A549 treated with AZD2906 at 1 μM for 4 hours (cell line): ENCODE measurements around the gene ITGAV. TPM values are rescaled to one million over a fixed set of nuclear protein-coding genes. Genes with fewer than 3 reads are reported as not detected.

ENCODE experiments used
- total RNA-seq: library from RNA; stranded (reverse); fragments of 200-300 nt; extraction: Qiagen RNA extraction; gene quantifications from 5 replicates; pipeline ENCODE4 v1.2.3, GENCODE V29; 2022

Gene ITGAV
- total RNA-seq, result 52.0 to 86.1 TPM (median 80.9 TPM) in 5 replicates

GRCh38 chr2:186589612-186590349 is at the start of gene ITGAV:
ITGAV (plus strand) TSS chr2:186590056; CDS start chr2:186590339, 283 bp downstream.

Other genes with a start within 250 kb of the ITGAV start
- 73.0 to 92.4 TPM (median 76.9 TPM) in 5 replicates for gene ZC3H15, start 103.8 kb upstream of the ITGAV start, total RNA-seq
- gene FAM171B, start 104.0 kb downstream of the ITGAV start, total RNA-seq, result 1.3 to 2.1 TPM (median 1.6 TPM) in 5 replicates